CD4-positive, alpha-beta T cell treated with Interleukin-15 for 1 hour (primary cell): ENCODE measurements around the gene ARHGAP31.

Source experiments
- DNase-seq: peaks from one replicate; pipeline ENCODE4 v3.0.0-alpha.2; 2020

The ARHGAP31 gene

GRCh38 chr3:119453822-119454221 lies 159.6 kb downstream of the ARHGAP31 start:
- DNase-seq: no peak

- no peak for DNase-seq
Measured at GRCh38 chr3:119456469-119456868, 162.3 kb downstream of the ARHGAP31 start.

- no peak for DNase-seq
Measured at GRCh38 chr3:119457246-119457645, 163.1 kb downstream of the ARHGAP31 start.

- DNase-seq: peak; percentile 99
Measured at GRCh38 chr3:119463171-119464169, 169.3 kb downstream of the ARHGAP31 start, which contains the start of gene TMEM39A. Gene TMEM39A (minus strand): TSS chr3:119463615. CDS start chr3:119462074, 1,541 bp downstream.

- DNase-seq: no peak
Measured at GRCh38 chr3:119468041-119468440, 173.9 kb downstream of the ARHGAP31 start.

GRCh38 chr3:119469418-119470189 lies 175.4 kb downstream of the ARHGAP31 start:
- DNase-seq: no peak
